ENCODE measurements around the gene NEK7. TPM values are rescaled to one million over a fixed set of nuclear protein-coding genes. Genes with fewer than 3 reads are reported as not detected.
"Not testable (repeated sequence)": the region's sequence is repeated elsewhere in the genome, so short reads cannot be mapped to it uniquely, and the experiment has no call there.

The NEK7 gene
- total and polyA plus RNA-seq, 9 donors = 29.0 to 49.6 (median 35.2) TPM

GRCh38 chr1:198179556-198179981, 22.8 kb downstream of the NEK7 start:
- DNase-seq = no peak
- Histone ChIP-seq H3K4me1 (ENCODE audit: control insufficient read depth, insufficient read depth, low read length) (no peaks in the 10 kb centered on the region), H3K27ac (ENCODE audit: low read length) (no peak overlapping the region), H3K36me3 (ENCODE audit: control insufficient read depth, insufficient read depth, low read length) (no peaks in the 10 kb centered on the region), H3K4me3 (ENCODE audit: low read length) (no peak overlapping the region), H3K9me3 (replicated peaks; ENCODE audit: control insufficient read depth, low read depth, low read length) (no peaks in the 10 kb centered on the region), H3K27me3 (ENCODE audit: control insufficient read depth, insufficient read depth, low read length) (no peaks in the 10 kb centered on the region)
- 20% methylated on average over 1 of the region's 2 CpGs for WGBS (ENCODE audit: insufficient coverage)

- no peak for DNase-seq
- Histone ChIP-seq H3K4me3 (ENCODE audit: low read length) (no peak overlapping the region), H3K27ac (ENCODE audit: low read length) (no peak overlapping the region), H3K36me3 (ENCODE audit: control insufficient read depth, insufficient read depth, low read length) (no peaks in the 10 kb centered on the region), H3K9me3 (replicated peaks; ENCODE audit: control insufficient read depth, low read depth, low read length) (no peaks in the 10 kb centered on the region), H3K27me3 (ENCODE audit: control insufficient read depth, insufficient read depth, low read length) (no peaks in the 10 kb centered on the region), H3K4me1 (ENCODE audit: control insufficient read depth, insufficient read depth, low read length) (no peaks in the 10 kb centered on the region)
- WGBS (ENCODE audit: insufficient coverage) = no CpG with 5 or more reads among the region's 3 CpGs
These were observed 26.8 kb downstream of the NEK7 start for GRCh38 chr1:198183605-198184004.

- WGBS (ENCODE audit: insufficient coverage) = no CpG with 5 or more reads among the region's 4 CpGs
- H3K27ac ChIP-seq (ENCODE audit: low read length) = no peak overlapping the region
- H3K4me3 ChIP-seq (ENCODE audit: low read length) = no peak overlapping the region
- DNase-seq = no peak
- no peaks in the 10 kb centered on the region for H3K9me3 ChIP-seq (replicated peaks; ENCODE audit: control insufficient read depth, low read depth, low read length)
- H3K36me3 ChIP-seq (ENCODE audit: control insufficient read depth, insufficient read depth, low read length) = no peaks in the 10 kb centered on the region
- H3K4me1 ChIP-seq (ENCODE audit: control insufficient read depth, insufficient read depth, low read length) = no peaks in the 10 kb centered on the region
- H3K27me3 ChIP-seq (ENCODE audit: control insufficient read depth, insufficient read depth, low read length) = no peaks in the 10 kb centered on the region
These were observed 27.7 kb downstream of the NEK7 start for GRCh38 chr1:198184516-198184915.

- Histone ChIP-seq H3K27ac (ENCODE audit: low read length) (no peak overlapping the region), H3K4me3 (ENCODE audit: low read length) (no peak overlapping the region), H3K27me3 (ENCODE audit: control insufficient read depth, insufficient read depth, low read length) (no peaks in the 10 kb centered on the region), H3K9me3 (replicated peaks; ENCODE audit: control insufficient read depth, low read depth, low read length) (no peaks in the 10 kb centered on the region), H3K4me1 (ENCODE audit: control insufficient read depth, insufficient read depth, low read length) (no peaks in the 10 kb centered on the region), H3K36me3 (ENCODE audit: control insufficient read depth, insufficient read depth, low read length) (no peaks in the 10 kb centered on the region)
- no CpG with 5 or more reads among the region's 3 CpGs for WGBS (ENCODE audit: insufficient coverage)
- no peak for DNase-seq
These were observed 28.3 kb downstream of the NEK7 start for GRCh38 chr1:198185146-198185545.

- H3K36me3 ChIP-seq (ENCODE audit: control insufficient read depth, insufficient read depth, low read length) = no peaks in the 10 kb centered on the region
- no CpG with 5 or more reads among the region's 2 CpGs for WGBS (ENCODE audit: insufficient coverage)
- no peak overlapping the region for H3K4me3 ChIP-seq (ENCODE audit: low read length)
- no peak for DNase-seq
- no peak overlapping the region for H3K27ac ChIP-seq (ENCODE audit: low read length)
- H3K4me1 ChIP-seq (ENCODE audit: control insufficient read depth, insufficient read depth, low read length) = no peaks in the 10 kb centered on the region
- no peaks in the 10 kb centered on the region for H3K27me3 ChIP-seq (ENCODE audit: control insufficient read depth, insufficient read depth, low read length)
- no peaks in the 10 kb centered on the region for H3K9me3 ChIP-seq (replicated peaks; ENCODE audit: control insufficient read depth, low read depth, low read length)
These were observed 29.0 kb downstream of the NEK7 start for GRCh38 chr1:198185759-198186158.

GRCh38 chr1:198186916-198187580, 30.2 kb downstream of the NEK7 start:
- H3K27ac ChIP-seq (ENCODE audit: low read length) = no peak overlapping the region
- no peaks in the 10 kb centered on the region for H3K27me3 ChIP-seq (ENCODE audit: control insufficient read depth, insufficient read depth, low read length)
- no peaks in the 10 kb centered on the region for H3K4me1 ChIP-seq (ENCODE audit: control insufficient read depth, insufficient read depth, low read length)
- DNase-seq = no peak
- H3K9me3 ChIP-seq (replicated peaks; ENCODE audit: control insufficient read depth, low read depth, low read length) = no peaks in the 10 kb centered on the region
- WGBS (ENCODE audit: insufficient coverage) = 92% methylated on average over 2 of the region's 2 CpGs
- H3K4me3 ChIP-seq (ENCODE audit: low read length) = no peak overlapping the region
- no peaks in the 10 kb centered on the region for H3K36me3 ChIP-seq (ENCODE audit: control insufficient read depth, insufficient read depth, low read length)

- DNase-seq = no peak
- Histone ChIP-seq H3K36me3 (ENCODE audit: control insufficient read depth, insufficient read depth, low read length) (no peaks in the 10 kb centered on the region), H3K4me1 (ENCODE audit: control insufficient read depth, insufficient read depth, low read length) (no peaks in the 10 kb centered on the region), H3K9me3 (replicated peaks; ENCODE audit: control insufficient read depth, low read depth, low read length) (no peaks in the 10 kb centered on the region), H3K27ac (ENCODE audit: low read length) (no peak overlapping the region), H3K27me3 (ENCODE audit: control insufficient read depth, insufficient read depth, low read length) (no peaks in the 10 kb centered on the region), H3K4me3 (ENCODE audit: low read length) (no peak overlapping the region)
- WGBS (ENCODE audit: insufficient coverage) = 79% methylated on average over 2 of the region's 3 CpGs
These were observed 31.3 kb downstream of the NEK7 start for GRCh38 chr1:198187973-198188588.

GRCh38 chr1:198191117-198191516, 34.3 kb downstream of the NEK7 start:
- Histone ChIP-seq H3K27ac (ENCODE audit: low read length) (no peak overlapping the region), H3K36me3 (ENCODE audit: control insufficient read depth, insufficient read depth, low read length) (no peaks in the 10 kb centered on the region), H3K4me3 (ENCODE audit: low read length) (no peak overlapping the region), H3K4me1 (ENCODE audit: control insufficient read depth, insufficient read depth, low read length) (no peaks in the 10 kb centered on the region), H3K9me3 (replicated peaks; ENCODE audit: control insufficient read depth, low read depth, low read length) (no peaks in the 10 kb centered on the region), H3K27me3 (ENCODE audit: control insufficient read depth, insufficient read depth, low read length) (no peaks in the 10 kb centered on the region)
- no peak for DNase-seq
- whole genome bisulfite sequencing (ENCODE audit: insufficient coverage) = no CpG with 5 or more reads among the region's 2 CpGs

GRCh38 chr1:198193871-198194270, 37.1 kb downstream of the NEK7 start:
- no CpG with 5 or more reads among the region's 1 CpG for WGBS (ENCODE audit: insufficient coverage)
- not testable (repeated sequence) for H3K36me3 ChIP-seq (ENCODE audit: control insufficient read depth, insufficient read depth, low read length); H3K27ac ChIP-seq (ENCODE audit: low read length); H3K9me3 ChIP-seq (replicated peaks; ENCODE audit: control insufficient read depth, low read depth, low read length); H3K4me1 ChIP-seq (ENCODE audit: control insufficient read depth, insufficient read depth, low read length); H3K4me3 ChIP-seq (ENCODE audit: low read length); H3K27me3 ChIP-seq (ENCODE audit: control insufficient read depth, insufficient read depth, low read length); DNase-seq

GRCh38 chr1:198196630-198197029, 39.8 kb downstream of the NEK7 start:
- H3K9me3 ChIP-seq (replicated peaks; ENCODE audit: control insufficient read depth, low read depth, low read length) = no peaks in the 10 kb centered on the region
- WGBS (ENCODE audit: insufficient coverage) = 89% methylated on average over 3 of the region's 3 CpGs
- no peak overlapping the region for H3K4me3 ChIP-seq (ENCODE audit: low read length)
- no peak overlapping the region for H3K27ac ChIP-seq (ENCODE audit: low read length)
- no peaks in the 10 kb centered on the region for H3K27me3 ChIP-seq (ENCODE audit: control insufficient read depth, insufficient read depth, low read length)
- H3K4me1 ChIP-seq (ENCODE audit: control insufficient read depth, insufficient read depth, low read length) = no peaks in the 10 kb centered on the region
- H3K36me3 ChIP-seq (ENCODE audit: control insufficient read depth, insufficient read depth, low read length) = no peaks in the 10 kb centered on the region
- DNase-seq = no peak

All from muscle of leg (tissue), 11 donors.